Calu3 (cell line): ENCODE data around the gene EIF3J. TPM values are rescaled to one million over a fixed set of nuclear protein-coding genes. Genes with fewer than 3 reads are reported as not detected.

Source experiments
- BruUV-seq: library from RNA; stranded (reverse); fragments of 400-500 nt; replicated peaks from 2 replicates; lab custom pipeline; 2021; lab: Mats Ljungman, UMichigan
- CTCF ChIA-PET: fragments of 300-600 bp; sonication (Branson Sonifier 250); formaldehyde crosslinking; loops from one replicate; lab custom pipeline; 2022; ENCODE audit warnings: antibody characterized with exemption; lab: Charles Lee
- DNase-seq: peaks from one replicate; pipeline ENCODE4 v3.0.0; 2022
- H3K27ac Mint-ChIP-seq: one replicate; pipeline ENCODE4 v1.8.0; 2022; ENCODE audit warnings: mixed read lengths; ENCODE audit not compliant: unreplicated experiment
- H3K27me3 Mint-ChIP-seq: one replicate; pipeline ENCODE4 v1.8.0; 2022; ENCODE audit warnings: mixed read lengths; ENCODE audit not compliant: unreplicated experiment
- H3K36me3 Mint-ChIP-seq: one replicate; pipeline ENCODE4 v1.8.0; 2022; ENCODE audit warnings: mild to moderate bottlenecking, moderate library complexity, mixed read lengths; ENCODE audit not compliant: insufficient read depth, unreplicated experiment
- H3K4me1 Mint-ChIP-seq: one replicate; pipeline ENCODE4 v1.8.0; 2022; ENCODE audit warnings: mild to moderate bottlenecking, low read depth, mixed read lengths; ENCODE audit not compliant: unreplicated experiment
- H3K4me3 Mint-ChIP-seq: one replicate; pipeline ENCODE4 v1.8.0; 2022; ENCODE audit warnings: mild to moderate bottlenecking, low read depth, moderate library complexity, mixed read lengths; ENCODE audit not compliant: unreplicated experiment
- H3K9me3 Mint-ChIP-seq: one replicate; pipeline ENCODE4 v1.8.0; 2022; ENCODE audit warnings: low read depth, mixed read lengths; ENCODE audit not compliant: unreplicated experiment
- CTCF ChIP-seq: fragments of 200-600 bp; IDR thresholded peaks from one replicate; pipeline ENCODE4 v1.8.0; 2022; ENCODE audit warnings: antibody characterized with exemption; ENCODE audit not compliant: unreplicated experiment
- intact Hi-C: fragments of 100-400 bp; cut with micrococcal nuclease; formaldehyde crosslinking; loops from one replicate; pipeline ENCODE4 v1.10.0; 2022; ENCODE audit not compliant: unreplicated experiment
- total RNA-seq: library from RNA; stranded (reverse); gene quantifications from 2 replicates; pipeline ENCODE4 v1.2.3, GENCODE V29; 2022

Gene EIF3J
- total RNA-seq, 1 experiment from 2014 or later, result 86.5 TPM

GRCh38 chr15:44598892-44599291, 61.9 kb downstream of the EIF3J start:
- no peaks in the 10 kb centered on the region for H3K27me3 Mint-ChIP-seq
- peaks cover 5% of the 10 kb centered on the region for H3K36me3 Mint-ChIP-seq
- no peak overlapping the region for H3K4me3 Mint-ChIP-seq
- DNase-seq, result no peak
- no peak for TF ChIP-seq CTCF
- intact Hi-C loops, result no loop called here
- CTCF ChIA-PET, result no interaction called here
- no peaks in the 10 kb centered on the region for H3K4me1 Mint-ChIP-seq
- no peak overlapping the region for H3K27ac Mint-ChIP-seq
- H3K9me3 Mint-ChIP-seq, result no peaks in the 10 kb centered on the region
- BruUV-seq, result no TSS peak

- no peaks in the 10 kb centered on the region for H3K27me3 Mint-ChIP-seq
- no peaks in the 10 kb centered on the region for H3K9me3 Mint-ChIP-seq
- H3K4me3 Mint-ChIP-seq, result no peak overlapping the region
- no peaks in the 10 kb centered on the region for H3K36me3 Mint-ChIP-seq
- no peak for DNase-seq
- CTCF ChIA-PET, result no interaction called here
- no peaks in the 10 kb centered on the region for H3K4me1 Mint-ChIP-seq
- H3K27ac Mint-ChIP-seq, result no peak overlapping the region
- TF ChIP-seq CTCF, result no peak
- intact Hi-C loops, result no loop called here
- BruUV-seq, result no TSS peak
Observed at GRCh38 chr15:44603126-44603525, 66.2 kb downstream of the EIF3J start.

- CTCF ChIA-PET, result no interaction called here
- H3K9me3 Mint-ChIP-seq, result no peaks in the 10 kb centered on the region
- H3K4me3 Mint-ChIP-seq, result no peak overlapping the region
- no peaks in the 10 kb centered on the region for H3K36me3 Mint-ChIP-seq
- DNase-seq, result no peak
- intact Hi-C loops, result no loop called here
- no peaks in the 10 kb centered on the region for H3K4me1 Mint-ChIP-seq
- H3K27ac Mint-ChIP-seq, result no peak overlapping the region
- H3K27me3 Mint-ChIP-seq, result no peaks in the 10 kb centered on the region
- no TSS peak for BruUV-seq
- no peak for TF ChIP-seq CTCF
Observed at GRCh38 chr15:44606740-44607139, 69.8 kb downstream of the EIF3J start.

Other genes with a start within 250 kb of the EIF3J start
- 62.9 and 68.2 TPM in 2 replicates for gene GOLM2, start 248.4 kb upstream of the EIF3J start, total RNA-seq
- gene CTDSPL2, start 109.5 kb upstream of the EIF3J start, total RNA-seq, result 27.7 and 38.0 TPM in 2 replicates
- 36.2 and 36.6 TPM in 2 replicates for gene SPG11, start 126.5 kb downstream of the EIF3J start, total RNA-seq
- gene PATL2, start 174.2 kb downstream of the EIF3J start, total RNA-seq, result 1.7 and 3.8 TPM in 2 replicates
- gene B2M, start 174.4 kb downstream of the EIF3J start, total RNA-seq, result 1,002 and 1,731 TPM in 2 replicates
- 9.7 and 20.2 TPM in 2 replicates for gene TRIM69, start 199.4 kb downstream of the EIF3J start, total RNA-seq